MV-4-11 (cell line): ENCODE data around the gene PAQR7.
A peak's percentile ranks its signal among the peaks of the same experiment; 100 is the strongest.
"Not testable (repeated sequence)": the region's sequence is repeated elsewhere in the genome, so short reads cannot be mapped to it uniquely, and the experiment has no call there.

ENCODE experiments used
- DNase-seq: peaks from one replicate; lab custom pipeline; 2025; lab: John Stamatoyannopoulos, UW

Gene PAQR7

GRCh38 chr1:25845664-25846063 lies 29.8 kb downstream of the PAQR7 start:
- DNase-seq = no peak

GRCh38 chr1:25844536-25845337 lies 30.8 kb downstream of the PAQR7 start:
- peak; percentile 22 for DNase-seq

- DNase-seq = no peak
These were observed 32.0 kb downstream of the PAQR7 start for GRCh38 chr1:25843483-25843882.

- not testable (repeated sequence) for DNase-seq
These were observed 35.7 kb downstream of the PAQR7 start for GRCh38 chr1:25839808-25840207.

- DNase-seq = no peak
These were observed 38.1 kb downstream of the PAQR7 start for GRCh38 chr1:25837262-25837875.

GRCh38 chr1:25836695-25837094 lies 38.8 kb downstream of the PAQR7 start:
- no peak for DNase-seq

- DNase-seq = no peak
These were observed 40.6 kb downstream of the PAQR7 start for GRCh38 chr1:25834894-25835293.

GRCh38 chr1:25833158-25833557 lies 42.4 kb downstream of the PAQR7 start:
- no peak for DNase-seq

GRCh38 chr1:25832336-25833037 lies 43.0 kb downstream of the PAQR7 start:
- no peak for DNase-seq

GRCh38 chr1:25831569-25832196 lies 43.8 kb downstream of the PAQR7 start:
- DNase-seq = no peak

GRCh38 chr1:25829046-25829445 lies 46.5 kb downstream of the PAQR7 start:
- no peak for DNase-seq

- no peak for DNase-seq
These were observed 47.0 kb downstream of the PAQR7 start for GRCh38 chr1:25828491-25828890.

- no peak for DNase-seq
These were observed 48.9 kb downstream of the PAQR7 start for GRCh38 chr1:25826571-25826970.

- DNase-seq = no peak
These were observed 49.9 kb downstream of the PAQR7 start for GRCh38 chr1:25825605-25826004.

GRCh38 chr1:25821630-25822091 lies 53.8 kb downstream of the PAQR7 start:
- no peak for DNase-seq

- no peak for DNase-seq
These were observed 54.4 kb downstream of the PAQR7 start for GRCh38 chr1:25821112-25821476.

- DNase-seq = peak; percentile 66
These were observed 55.0 kb downstream of the PAQR7 start for GRCh38 chr1:25820247-25821111.

GRCh38 chr1:25819491-25820246 lies 55.8 kb downstream of the PAQR7 start, which contains the start of gene MTFR1L:
MTFR1L (plus strand) TSS chr1:25819954; CDS start chr1:25823105, 3,151 bp downstream.
- DNase-seq = peak; percentile 57

GRCh38 chr1:25818569-25818968 lies 56.9 kb downstream of the PAQR7 start:
- DNase-seq = no peak

GRCh38 chr1:25817840-25818501 lies 57.5 kb downstream of the PAQR7 start:
- no peak for DNase-seq
